ENCODE results near the gene COMMD2. TPM values are rescaled to one million over a fixed set of nuclear protein-coding genes. Genes with fewer than 3 reads are reported as not detected.

COMMD2 gene
- polyA plus RNA-seq, 1 of the 3 experiments (the other 2 are of a cell fraction) = 20.9 TPM

Small RNAs within 50 kb of the gene (small RNA-seq; reads per million reads assigned to genes)
- 0 reads per million in 7 experiments for gene RNU6-507P

Other genes starting within 250 kb of the COMMD2 start
- 60.6 and 64.1 TPM in 2 replicates for gene WWTR1, start 94.5 kb downstream of the COMMD2 start, polyA plus RNA-seq (2012; rRNA removed)
- not detected in 2 replicates for gene ANKUB1, start 40.1 kb upstream of the COMMD2 start, polyA plus RNA-seq (2012; rRNA removed)
- gene RNF13, start 60.7 kb upstream of the COMMD2 start, polyA plus RNA-seq (2012; rRNA removed) = 14.9 and 19.6 TPM in 2 replicates
- 594 and 851 TPM in 2 replicates for gene PFN2, start 218.4 kb upstream of the COMMD2 start, polyA plus RNA-seq (2012; rRNA removed)

Measured in SK-N-SH (cell line).